Loucy (cell line): Measurements from ENCODE around the gene PLEKHN1.

Experiments
- H2AFZ ChIP-seq: fragments of 200-600 bp; sonication (generic); 2 replicates; pipeline ENCODE4 v1.6.0; 2016; ENCODE audit warnings: antibody characterized with exemption, mild to moderate bottlenecking, low read length, moderate library complexity
- H3F3A ChIP-seq: fragments of 200-600 bp; 2 replicates; pipeline ENCODE4 v1.6.0; 2016; ENCODE audit warnings: antibody characterized with exemption, low read depth, mild to moderate bottlenecking
- H3K27me3 ChIP-seq: fragments of 200-600 bp; sonication (generic); 2 replicates; pipeline ENCODE4 v1.6.1; 2014; ENCODE audit warnings: low read length, mild to moderate bottlenecking; ENCODE audit not compliant: insufficient read depth, poor library complexity, severe bottlenecking
- H3K36me3 ChIP-seq: fragments of 200-600 bp; sonication (generic); 2 replicates; pipeline ENCODE4 v1.6.1; 2016; ENCODE audit warnings: low read length; ENCODE audit not compliant: insufficient read depth
- H3K4me1 ChIP-seq: fragments of 200-600 bp; sonication (generic); 2 replicates; pipeline ENCODE4 v1.5.1; 2014; ENCODE audit warnings: low read length, mild to moderate bottlenecking; ENCODE audit not compliant: insufficient read depth, poor library complexity, severe bottlenecking
- H3K4me2 ChIP-seq: fragments of 200-600 bp; sonication (generic); 2 replicates; pipeline ENCODE4 v1.6.0; 2014; ENCODE audit warnings: antibody characterized with exemption, low read length, low read depth, mild to moderate bottlenecking; ENCODE audit not compliant: poor library complexity, severe bottlenecking
- H3K4me3 ChIP-seq: fragments of 200-600 bp; sonication (generic); 2 replicates; pipeline ENCODE4 v1.5.1; 2014; ENCODE audit warnings: low read length, mild to moderate bottlenecking, mixed read lengths; ENCODE audit not compliant: poor library complexity, severe bottlenecking
- H3K79me2 ChIP-seq: fragments of 200-600 bp; sonication (generic); 2 replicates; pipeline ENCODE4 v1.6.1; 2014; ENCODE audit warnings: low read length; ENCODE audit not compliant: insufficient read depth
- H3K9ac ChIP-seq: fragments of 200-600 bp; sonication (generic); 2 replicates; pipeline ENCODE4 v1.6.0; 2014; ENCODE audit warnings: mild to moderate bottlenecking, low read depth, low read length, moderate library complexity; ENCODE audit not compliant: poor library complexity, severe bottlenecking
- H3K9me2 ChIP-seq: fragments of 200-600 bp; sonication (generic); replicated peaks from 2 replicates; pipeline ENCODE4 v1.6.1; 2016; ENCODE audit warnings: low read depth, low read length, mixed read lengths
- H3K9me3 ChIP-seq: fragments of 200-600 bp; sonication (generic); 2 replicates; pipeline ENCODE4 v1.6.1; 2014; ENCODE audit warnings: mild to moderate bottlenecking, antibody characterized with exemption, low read length, low read depth; ENCODE audit not compliant: insufficient read depth
- H4K20me1 ChIP-seq: fragments of 200-600 bp; sonication (generic); 2 replicates; pipeline ENCODE4 v1.6.0; 2014; ENCODE audit warnings: antibody characterized with exemption, low read length, mild to moderate bottlenecking; ENCODE audit not compliant: insufficient read depth, poor library complexity, severe bottlenecking
- EZH2phosphoT487 ChIP-seq: fragments of 200-600 bp; IDR thresholded peaks from 2 replicates; pipeline ENCODE4 v1.6.1; 2018; ENCODE audit warnings: antibody characterized with exemption, mild to moderate bottlenecking, moderate library complexity, borderline replicate concordance
- TF ChIP-seq, protein P1 (sequence below): fragments of 200-600 bp; sonication (generic); conservative IDR thresholded peaks from 2 replicates; pipeline ENCODE4 v1.5.1; 2014; ENCODE audit warnings: mild to moderate bottlenecking, antibody characterized with exemption, low read length

PLEKHN1 gene

DNA sequence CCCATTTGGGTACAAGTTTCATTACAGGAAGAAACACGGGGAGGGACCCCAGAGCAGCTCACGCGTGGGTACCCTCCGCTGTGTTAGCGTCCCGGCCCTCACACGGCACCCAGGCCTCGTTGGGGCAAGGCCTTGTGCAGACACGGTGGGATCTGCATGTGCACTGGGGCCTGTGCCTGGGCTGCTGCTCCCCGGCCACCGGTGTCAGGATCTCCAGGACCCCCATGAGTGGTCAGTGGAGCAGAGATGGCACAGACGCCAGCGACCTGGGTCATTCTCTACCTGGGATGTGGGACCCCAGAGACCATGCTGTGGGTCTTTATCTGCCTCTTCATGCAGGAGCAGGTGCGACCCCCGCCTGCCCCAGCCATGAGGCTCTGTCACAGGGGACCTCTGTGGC lies 47.9 kb upstream of the PLEKHN1 start:
- Histone ChIP-seq H2AFZ (no peak overlapping the region), H3K36me3 (no peaks in the 10 kb centered on the region), H3K9me3 (no peaks in the 10 kb centered on the region), H4K20me1 (no peaks in the 10 kb centered on the region), H3K4me1 (peaks cover 34% of the 10 kb centered on the region), H3K79me2 (no peaks in the 10 kb centered on the region), H3F3A (no peaks in the 10 kb centered on the region), H3K4me2 (no peak overlapping the region), H3K9me2 (no peaks in the 10 kb centered on the region), H3K27me3 (no peaks in the 10 kb centered on the region), H3K9ac (no peak overlapping the region), H3K4me3 (no peak overlapping the region)
- TF ChIP-seq EZH2phosphoT487 = no peak

DNA sequence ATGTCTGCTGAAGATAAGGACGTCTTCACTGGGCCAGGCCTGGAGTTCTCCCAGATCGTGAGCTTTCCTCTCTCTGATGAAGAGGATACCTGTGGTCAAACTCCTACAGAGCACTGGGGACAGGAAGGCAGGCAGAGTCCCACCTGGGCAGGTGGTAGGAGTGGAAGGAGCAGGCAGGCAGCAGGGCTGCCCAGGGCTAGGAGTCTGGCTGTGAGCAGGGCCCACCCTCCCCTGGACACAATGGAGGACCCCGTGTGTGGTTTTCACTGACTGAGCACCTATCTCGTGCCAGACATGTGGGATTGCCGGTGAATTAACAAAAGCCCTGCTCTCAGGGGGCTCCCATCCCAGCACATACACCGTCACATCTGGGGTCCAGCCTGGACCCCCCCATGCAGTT lies 47.4 kb upstream of the PLEKHN1 start:
- Histone ChIP-seq H3K4me2 (no peak overlapping the region), H3K4me3 (no peak overlapping the region), H3K9me2 (no peaks in the 10 kb centered on the region), H3K79me2 (no peaks in the 10 kb centered on the region), H3K9ac (no peak overlapping the region), H3K9me3 (no peaks in the 10 kb centered on the region), H3K27me3 (no peaks in the 10 kb centered on the region), H4K20me1 (no peaks in the 10 kb centered on the region), H3K36me3 (no peaks in the 10 kb centered on the region), H2AFZ (no peak overlapping the region), H3K4me1 (peaks cover 36% of the 10 kb centered on the region), H3F3A (no peaks in the 10 kb centered on the region)
- TF ChIP-seq, protein P1, sequence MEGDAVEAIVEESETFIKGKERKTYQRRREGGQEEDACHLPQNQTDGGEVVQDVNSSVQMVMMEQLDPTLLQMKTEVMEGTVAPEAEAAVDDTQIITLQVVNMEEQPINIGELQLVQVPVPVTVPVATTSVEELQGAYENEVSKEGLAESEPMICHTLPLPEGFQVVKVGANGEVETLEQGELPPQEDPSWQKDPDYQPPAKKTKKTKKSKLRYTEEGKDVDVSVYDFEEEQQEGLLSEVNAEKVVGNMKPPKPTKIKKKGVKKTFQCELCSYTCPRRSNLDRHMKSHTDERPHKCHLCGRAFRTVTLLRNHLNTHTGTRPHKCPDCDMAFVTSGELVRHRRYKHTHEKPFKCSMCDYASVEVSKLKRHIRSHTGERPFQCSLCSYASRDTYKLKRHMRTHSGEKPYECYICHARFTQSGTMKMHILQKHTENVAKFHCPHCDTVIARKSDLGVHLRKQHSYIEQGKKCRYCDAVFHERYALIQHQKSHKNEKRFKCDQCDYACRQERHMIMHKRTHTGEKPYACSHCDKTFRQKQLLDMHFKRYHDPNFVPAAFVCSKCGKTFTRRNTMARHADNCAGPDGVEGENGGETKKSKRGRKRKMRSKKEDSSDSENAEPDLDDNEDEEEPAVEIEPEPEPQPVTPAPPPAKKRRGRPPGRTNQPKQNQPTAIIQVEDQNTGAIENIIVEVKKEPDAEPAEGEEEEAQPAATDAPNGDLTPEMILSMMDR = no peak
- no peak for TF ChIP-seq EZH2phosphoT487

DNA sequence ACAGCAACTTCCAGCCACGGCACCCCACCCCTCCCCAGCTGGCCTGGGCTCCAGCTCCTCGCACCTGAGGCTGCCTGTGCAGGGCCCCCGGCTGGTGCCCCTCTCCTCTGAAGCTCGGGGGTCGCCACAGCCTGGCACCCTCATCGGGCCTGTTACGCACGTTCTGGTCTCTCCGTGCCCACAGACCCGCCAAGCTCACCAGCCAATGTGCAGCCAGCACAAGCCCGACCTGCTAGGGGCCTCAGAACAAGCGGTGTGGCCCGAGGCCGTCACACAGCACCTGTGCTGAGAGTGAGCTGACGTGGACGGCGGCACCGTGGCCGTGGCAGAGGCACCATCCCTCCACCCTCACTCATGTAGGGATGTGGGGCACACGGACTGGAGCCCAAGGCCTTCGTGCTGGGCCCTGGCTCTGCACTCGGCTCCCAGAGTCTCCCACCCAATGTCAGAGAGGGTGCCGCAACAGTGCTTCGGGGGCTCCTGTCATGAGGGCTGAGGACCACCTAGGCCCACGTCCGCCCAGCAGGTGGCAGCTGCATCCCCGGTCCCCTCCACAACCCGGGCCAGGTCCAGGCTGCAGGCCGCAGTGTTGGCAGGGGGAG lies 46.9 kb upstream of the PLEKHN1 start:
- no peaks in the 10 kb centered on the region for H3K9me3 ChIP-seq
- no peak overlapping the region for H3K9ac ChIP-seq
- TF ChIP-seq EZH2phosphoT487 = no peak
- TF ChIP-seq, protein P1 = peak; percentile 31
- no peak overlapping the region for H3K4me3 ChIP-seq
- H3K79me2 ChIP-seq = no peaks in the 10 kb centered on the region
- no peak overlapping the region for H2AFZ ChIP-seq
- H3K4me2 ChIP-seq = no peak overlapping the region
- H3K4me1 ChIP-seq = peaks cover 36% of the 10 kb centered on the region
- H3K27me3 ChIP-seq = no peaks in the 10 kb centered on the region
- no peaks in the 10 kb centered on the region for H3K9me2 ChIP-seq
- no peaks in the 10 kb centered on the region for H3F3A ChIP-seq
- H3K36me3 ChIP-seq = no peaks in the 10 kb centered on the region
- H4K20me1 ChIP-seq = no peaks in the 10 kb centered on the region

DNA sequence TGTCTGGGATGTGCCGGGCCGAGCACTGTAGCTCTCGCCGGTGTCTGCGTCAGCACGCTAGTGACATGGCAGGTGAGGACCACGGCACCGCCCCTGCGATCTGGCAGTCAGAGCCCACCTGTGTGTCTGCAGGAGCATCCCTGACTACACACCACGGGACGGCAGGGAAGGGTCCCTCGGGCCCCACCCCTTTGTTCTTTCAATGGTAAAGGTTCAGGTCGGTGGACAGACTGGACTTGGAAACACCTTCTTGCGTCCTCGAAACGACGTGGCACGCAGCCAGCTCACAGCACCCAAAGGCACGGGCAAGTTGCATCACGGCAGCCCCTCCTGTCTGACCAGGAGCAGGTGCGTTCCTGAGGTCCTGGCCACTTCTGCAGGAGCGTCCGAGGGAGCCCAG lies 46.3 kb upstream of the PLEKHN1 start:
- peak overlapping the region; percentile 92 for H3K4me2 ChIP-seq
- no peaks in the 10 kb centered on the region for H3K27me3 ChIP-seq
- H3K36me3 ChIP-seq = no peaks in the 10 kb centered on the region
- H3K4me1 ChIP-seq = peaks cover 36% of the 10 kb centered on the region
- H3K9me2 ChIP-seq = no peaks in the 10 kb centered on the region
- H4K20me1 ChIP-seq = no peaks in the 10 kb centered on the region
- no peak overlapping the region for H3K4me3 ChIP-seq
- no peak overlapping the region for H2AFZ ChIP-seq
- no peak for TF ChIP-seq EZH2phosphoT487
- TF ChIP-seq, protein P1 = no peak
- no peaks in the 10 kb centered on the region for H3K9me3 ChIP-seq
- no peaks in the 10 kb centered on the region for H3F3A ChIP-seq
- H3K79me2 ChIP-seq = no peaks in the 10 kb centered on the region
- no peak overlapping the region for H3K9ac ChIP-seq
